ENCODE measurements around the gene RTKN. TPM values are rescaled to one million over a fixed set of nuclear protein-coding genes. Genes with fewer than 3 reads are reported as not detected.

Gene RTKN
- total RNA-seq, 1 donor from 2014 or later: 88.7 TPM

- H3K36me3 Mint-ChIP-seq (ENCODE audit: unreplicated experiment): no peaks in the 10 kb centered on the region
- no peak for DNase-seq
- peaks cover 14% of the 10 kb centered on the region for H3K9me3 Mint-ChIP-seq (ENCODE audit: unreplicated experiment)
- TF ChIP-seq CTCF (IDR thresholded peaks at IDR 0.05; ENCODE audit: partially characterized antibody, unreplicated experiment): no peak
- peak overlapping the region; percentile 77 for H3K27ac Mint-ChIP-seq (ENCODE audit: unreplicated experiment)
- H3K4me3 Mint-ChIP-seq (ENCODE audit: unreplicated experiment): no peak overlapping the region
- peaks cover 8% of the 10 kb centered on the region for H3K27me3 Mint-ChIP-seq (ENCODE audit: unreplicated experiment)
- H3K4me1 Mint-ChIP-seq (ENCODE audit: low read depth, unreplicated experiment): peaks cover 3% of the 10 kb centered on the region
Observed at GRCh38 chr2:74425523-74425922, 16.2 kb downstream of the RTKN start.

DNA sequence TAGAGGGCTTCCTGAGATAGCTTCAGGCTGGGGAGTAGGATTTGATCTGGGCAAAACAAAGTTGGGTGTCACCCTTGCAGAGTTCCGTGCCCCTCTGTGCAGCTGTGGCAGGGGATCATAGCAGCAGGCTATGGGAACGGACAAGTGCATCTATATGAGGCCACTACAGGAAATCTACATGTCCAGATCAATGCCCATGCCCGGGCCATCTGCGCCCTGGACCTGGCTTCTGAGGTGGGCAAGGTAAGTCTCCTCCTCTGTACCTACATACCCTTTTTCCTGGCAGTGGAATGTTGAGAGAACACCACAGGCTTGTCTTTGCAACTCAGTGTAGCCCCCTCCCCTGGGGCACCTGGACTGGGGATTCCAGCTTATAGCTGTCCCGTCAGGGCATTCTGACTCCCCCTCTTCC lies 16.7 kb downstream of the RTKN start:
- H3K4me3 Mint-ChIP-seq (ENCODE audit: unreplicated experiment): no peak overlapping the region
- H3K9me3 Mint-ChIP-seq (ENCODE audit: unreplicated experiment): peaks cover 14% of the 10 kb centered on the region
- no peaks in the 10 kb centered on the region for H3K36me3 Mint-ChIP-seq (ENCODE audit: unreplicated experiment)
- peaks cover 8% of the 10 kb centered on the region for H3K27me3 Mint-ChIP-seq (ENCODE audit: unreplicated experiment)
- no peak for TF ChIP-seq CTCF (IDR thresholded peaks at IDR 0.05; ENCODE audit: partially characterized antibody, unreplicated experiment)
- peaks cover 3% of the 10 kb centered on the region for H3K4me1 Mint-ChIP-seq (ENCODE audit: low read depth, unreplicated experiment)
- no peak for DNase-seq
- peak overlapping the region; percentile 79 for H3K27ac Mint-ChIP-seq (ENCODE audit: unreplicated experiment)

GRCh38 chr2:74424139-74424992 lies 17.4 kb downstream of the RTKN start:
- peaks cover 3% of the 10 kb centered on the region for H3K4me1 Mint-ChIP-seq (ENCODE audit: low read depth, unreplicated experiment)
- peaks cover 14% of the 10 kb centered on the region for H3K9me3 Mint-ChIP-seq (ENCODE audit: unreplicated experiment)
- no peak for DNase-seq
- H3K4me3 Mint-ChIP-seq (ENCODE audit: unreplicated experiment): no peak overlapping the region
- TF ChIP-seq CTCF (IDR thresholded peaks at IDR 0.05; ENCODE audit: partially characterized antibody, unreplicated experiment): no peak
- H3K27ac Mint-ChIP-seq (ENCODE audit: unreplicated experiment): peak overlapping the region; percentile 79
- H3K27me3 Mint-ChIP-seq (ENCODE audit: unreplicated experiment): peaks cover 8% of the 10 kb centered on the region
- H3K36me3 Mint-ChIP-seq (ENCODE audit: unreplicated experiment): no peaks in the 10 kb centered on the region

- Mint-ChIP-seq H3K27me3 (ENCODE audit: unreplicated experiment) (peaks cover 8% of the 10 kb centered on the region), H3K4me1 (ENCODE audit: low read depth, unreplicated experiment) (peaks cover 3% of the 10 kb centered on the region), H3K36me3 (ENCODE audit: unreplicated experiment) (no peaks in the 10 kb centered on the region), H3K27ac (ENCODE audit: unreplicated experiment) (peak overlapping the region; percentile 9), H3K4me3 (ENCODE audit: unreplicated experiment) (peak overlapping the region; percentile 100), H3K9me3 (ENCODE audit: unreplicated experiment) (peaks cover 14% of the 10 kb centered on the region)
- no peak for DNase-seq
- no peak for TF ChIP-seq CTCF (IDR thresholded peaks at IDR 0.05; ENCODE audit: partially characterized antibody, unreplicated experiment)
Observed at GRCh38 chr2:74423231-74424095, 18.3 kb downstream of the RTKN start.
